ENCODE measurements around the gene AKR1B1.

Gene AKR1B1

GRCh38 chr7:134419875-134420274 is 39.0 kb downstream of the AKR1B1 start:
- TF ChIP-seq EZH2 (IDR thresholded peaks at IDR 0.05; ENCODE audit: borderline replicate concordance, low read length): no peak
- TF ChIP-seq CTCF (IDR thresholded peaks at IDR 0.05; ENCODE audit: low read length): no peak
- H3K9ac ChIP-seq (ENCODE audit: low read length): no peak overlapping the region

GRCh38 chr7:134419085-134419484 is 39.8 kb downstream of the AKR1B1 start:
- Histone ChIP-seq H4K20me1 (ENCODE audit: insufficient read depth, low read length) (no peaks in the 10 kb centered on the region), H3K9ac (ENCODE audit: low read length) (no peak overlapping the region), H3K9me2 (ENCODE audit: low read depth, low read length) (no peaks in the 10 kb centered on the region), H3K27me3 (ENCODE audit: insufficient read depth, low read length) (no peaks in the 10 kb centered on the region), H2AFZ (ENCODE audit: low read length) (no peak overlapping the region), H3K4me3 (ENCODE audit: low read depth, low read length, poor library complexity, severe bottlenecking) (no peak overlapping the region), H3K27ac (ENCODE audit: low read depth, low read length, poor library complexity, severe bottlenecking) (no peak overlapping the region), H3K79me2 (ENCODE audit: insufficient read depth, low read length) (no peaks in the 10 kb centered on the region), H3K4me2 (ENCODE audit: low read length) (no peak overlapping the region), H3K4me1 (ENCODE audit: insufficient read depth, low read length, severe bottlenecking) (no peaks in the 10 kb centered on the region), H3F3A (ENCODE audit: insufficient read depth, low read length) (no peaks in the 10 kb centered on the region), H3K36me3 (ENCODE audit: insufficient read depth, low read length) (no peaks in the 10 kb centered on the region), H3K9me3 (ENCODE audit: low read length) (no peaks in the 10 kb centered on the region)
- TF ChIP-seq EZH2 (IDR thresholded peaks at IDR 0.05; ENCODE audit: borderline replicate concordance, low read length) (no peak), CTCF (IDR thresholded peaks at IDR 0.05; ENCODE audit: low read length) (no peak)

More at GRCh38 chr7:134419875-134420274, 39.0 kb downstream of the AKR1B1 start:
- Histone ChIP-seq H3K27me3 (ENCODE audit: insufficient read depth, low read length) (no peaks in the 10 kb centered on the region), H3K4me2 (ENCODE audit: low read length) (no peak overlapping the region), H3K9me3 (ENCODE audit: low read length) (no peaks in the 10 kb centered on the region), H3K4me1 (ENCODE audit: insufficient read depth, low read length, severe bottlenecking) (no peaks in the 10 kb centered on the region), H4K20me1 (ENCODE audit: insufficient read depth, low read length) (no peaks in the 10 kb centered on the region), H3K27ac (ENCODE audit: low read depth, low read length, poor library complexity, severe bottlenecking) (no peak overlapping the region), H3K4me3 (ENCODE audit: low read depth, low read length, poor library complexity, severe bottlenecking) (no peak overlapping the region), H3F3A (ENCODE audit: insufficient read depth, low read length) (no peaks in the 10 kb centered on the region), H3K36me3 (ENCODE audit: insufficient read depth, low read length) (no peaks in the 10 kb centered on the region), H2AFZ (ENCODE audit: low read length) (no peak overlapping the region), H3K9me2 (ENCODE audit: low read depth, low read length) (no peaks in the 10 kb centered on the region), H3K79me2 (ENCODE audit: insufficient read depth, low read length) (no peaks in the 10 kb centered on the region)

GRCh38 chr7:134415700-134416099 is 43.2 kb downstream of the AKR1B1 start:
- TF ChIP-seq EZH2 (IDR thresholded peaks at IDR 0.05; ENCODE audit: borderline replicate concordance, low read length) (no peak), CTCF (IDR thresholded peaks at IDR 0.05; ENCODE audit: low read length) (no peak)
- no peaks in the 10 kb centered on the region for H3K36me3 ChIP-seq (ENCODE audit: insufficient read depth, low read length)
- no peaks in the 10 kb centered on the region for H4K20me1 ChIP-seq (ENCODE audit: insufficient read depth, low read length)
- 0 out of 2 replicates have a peak, but pooled peaks cover 4% of the 10 kb centered on the region for H3K27me3 ChIP-seq (ENCODE audit: insufficient read depth, low read length)
- no peak overlapping the region for H2AFZ ChIP-seq (ENCODE audit: low read length)
- H3K4me2 ChIP-seq (ENCODE audit: low read length): no peak overlapping the region
- no peaks in the 10 kb centered on the region for H3K79me2 ChIP-seq (ENCODE audit: insufficient read depth, low read length)
- H3F3A ChIP-seq (ENCODE audit: insufficient read depth, low read length): no peaks in the 10 kb centered on the region
- no peak overlapping the region for H3K27ac ChIP-seq (ENCODE audit: low read depth, low read length, poor library complexity, severe bottlenecking)
- H3K4me1 ChIP-seq (ENCODE audit: insufficient read depth, low read length, severe bottlenecking): no peaks in the 10 kb centered on the region
- H3K9me3 ChIP-seq (ENCODE audit: low read length): no peaks in the 10 kb centered on the region
- no peak overlapping the region for H3K9ac ChIP-seq (ENCODE audit: low read length)
- H3K4me3 ChIP-seq (ENCODE audit: low read depth, low read length, poor library complexity, severe bottlenecking): no peak overlapping the region
- H3K9me2 ChIP-seq (ENCODE audit: low read depth, low read length): no peaks in the 10 kb centered on the region
